ENCODE data around the gene BMPER.

The BMPER gene

GRCh38 chr7:33952824-33953223, 47.5 kb downstream of the BMPER start:
- no peaks in the 10 kb centered on the region for H3K36me3 ChIP-seq (ENCODE audit: low read length)
- H3K27ac ChIP-seq (ENCODE audit: low read depth, low read length), result no peak overlapping the region
- TF ChIP-seq, protein P1, sequence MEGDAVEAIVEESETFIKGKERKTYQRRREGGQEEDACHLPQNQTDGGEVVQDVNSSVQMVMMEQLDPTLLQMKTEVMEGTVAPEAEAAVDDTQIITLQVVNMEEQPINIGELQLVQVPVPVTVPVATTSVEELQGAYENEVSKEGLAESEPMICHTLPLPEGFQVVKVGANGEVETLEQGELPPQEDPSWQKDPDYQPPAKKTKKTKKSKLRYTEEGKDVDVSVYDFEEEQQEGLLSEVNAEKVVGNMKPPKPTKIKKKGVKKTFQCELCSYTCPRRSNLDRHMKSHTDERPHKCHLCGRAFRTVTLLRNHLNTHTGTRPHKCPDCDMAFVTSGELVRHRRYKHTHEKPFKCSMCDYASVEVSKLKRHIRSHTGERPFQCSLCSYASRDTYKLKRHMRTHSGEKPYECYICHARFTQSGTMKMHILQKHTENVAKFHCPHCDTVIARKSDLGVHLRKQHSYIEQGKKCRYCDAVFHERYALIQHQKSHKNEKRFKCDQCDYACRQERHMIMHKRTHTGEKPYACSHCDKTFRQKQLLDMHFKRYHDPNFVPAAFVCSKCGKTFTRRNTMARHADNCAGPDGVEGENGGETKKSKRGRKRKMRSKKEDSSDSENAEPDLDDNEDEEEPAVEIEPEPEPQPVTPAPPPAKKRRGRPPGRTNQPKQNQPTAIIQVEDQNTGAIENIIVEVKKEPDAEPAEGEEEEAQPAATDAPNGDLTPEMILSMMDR (IDR thresholded peaks at IDR 0.05; ENCODE audit: insufficient read depth, low read length, poor library complexity, severe bottlenecking), result no peak
- no peak for TF ChIP-seq EZH2phosphoT487 (conservative IDR thresholded peaks at IDR 0.05; ENCODE audit: low read length)
- H3K79me2 ChIP-seq (ENCODE audit: insufficient read depth, low read length), result no peaks in the 10 kb centered on the region
- H3K27me3 ChIP-seq (ENCODE audit: low read length), result no peaks in the 10 kb centered on the region
- 0 out of 2 replicates have a peak, but pooled peaks cover 4% of the 10 kb centered on the region for H3K9me3 ChIP-seq (ENCODE audit: insufficient read depth, low read length)
- H3K9ac ChIP-seq (ENCODE audit: low read length), result no peak overlapping the region
- H3K9me2 ChIP-seq (replicated peaks; ENCODE audit: insufficient read depth, low read length), result no peaks in the 10 kb centered on the region
- no peaks in the 10 kb centered on the region for H4K20me1 ChIP-seq (ENCODE audit: low read depth, low read length)
- H3F3A ChIP-seq (ENCODE audit: insufficient read depth), result no peaks in the 10 kb centered on the region
- no peak overlapping the region for H3K4me3 ChIP-seq (ENCODE audit: insufficient read depth, low read length, poor library complexity, severe bottlenecking)
- H3K4me2 ChIP-seq (ENCODE audit: low read depth, low read length, poor library complexity, severe bottlenecking), result no peak overlapping the region
- no peak overlapping the region for H2AFZ ChIP-seq (ENCODE audit: low read depth, low read length, severe bottlenecking)

- no peaks in the 10 kb centered on the region for H3K79me2 ChIP-seq (ENCODE audit: insufficient read depth, low read length)
- H4K20me1 ChIP-seq (ENCODE audit: low read depth, low read length), result no peaks in the 10 kb centered on the region
- H3K36me3 ChIP-seq (ENCODE audit: low read length), result no peaks in the 10 kb centered on the region
- H3K9me2 ChIP-seq (replicated peaks; ENCODE audit: insufficient read depth, low read length), result no peaks in the 10 kb centered on the region
- no peak overlapping the region for H3K27ac ChIP-seq (ENCODE audit: low read depth, low read length)
- H3K9me3 ChIP-seq (ENCODE audit: insufficient read depth, low read length), result no peaks in the 10 kb centered on the region
- H3K4me3 ChIP-seq (ENCODE audit: insufficient read depth, low read length, poor library complexity, severe bottlenecking), result no peak overlapping the region
- H3K27me3 ChIP-seq (ENCODE audit: low read length), result no peaks in the 10 kb centered on the region
- no peak overlapping the region for H2AFZ ChIP-seq (ENCODE audit: low read depth, low read length, severe bottlenecking)
- H3K9ac ChIP-seq (ENCODE audit: low read length), result no peak overlapping the region
- H3F3A ChIP-seq (ENCODE audit: insufficient read depth), result no peaks in the 10 kb centered on the region
- TF ChIP-seq, protein P1 (IDR thresholded peaks at IDR 0.05; ENCODE audit: insufficient read depth, low read length, poor library complexity, severe bottlenecking), result no peak
- TF ChIP-seq EZH2phosphoT487 (conservative IDR thresholded peaks at IDR 0.05; ENCODE audit: low read length), result no peak
- H3K4me2 ChIP-seq (ENCODE audit: low read depth, low read length, poor library complexity, severe bottlenecking), result no peak overlapping the region
Observed at GRCh38 chr7:33958104-33958503, 52.8 kb downstream of the BMPER start.

DNA sequence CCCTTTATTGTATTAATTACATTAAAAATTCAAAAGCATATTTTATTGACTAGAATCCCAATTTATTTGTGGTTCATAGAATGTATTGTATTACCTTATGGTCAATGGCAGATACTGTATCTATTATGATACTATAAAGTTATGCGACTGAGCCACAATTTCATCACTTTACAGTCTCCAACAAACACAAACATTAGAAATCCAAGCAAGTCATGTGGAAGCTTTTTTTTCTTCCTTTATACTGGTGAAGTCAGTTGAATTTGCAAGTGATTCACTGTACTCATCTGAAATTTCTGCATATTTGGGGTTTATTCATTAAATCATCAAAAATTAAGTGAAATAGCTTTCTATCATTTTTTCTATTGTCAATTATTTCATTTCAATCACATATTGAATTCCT, 54.3 kb downstream of the BMPER start:
- Histone ChIP-seq H3K36me3 (ENCODE audit: low read length) (no peaks in the 10 kb centered on the region), H3K27ac (ENCODE audit: low read depth, low read length) (no peak overlapping the region), H3K9me2 (replicated peaks; ENCODE audit: insufficient read depth, low read length) (no peaks in the 10 kb centered on the region), H3K27me3 (ENCODE audit: low read length) (no peaks in the 10 kb centered on the region), H3K9ac (ENCODE audit: low read length) (no peak overlapping the region), H3K79me2 (ENCODE audit: insufficient read depth, low read length) (no peaks in the 10 kb centered on the region), H3K9me3 (ENCODE audit: insufficient read depth, low read length) (no peaks in the 10 kb centered on the region), H3K4me2 (ENCODE audit: low read depth, low read length, poor library complexity, severe bottlenecking) (no peak overlapping the region), H3F3A (ENCODE audit: insufficient read depth) (no peaks in the 10 kb centered on the region), H3K4me3 (ENCODE audit: insufficient read depth, low read length, poor library complexity, severe bottlenecking) (no peak overlapping the region), H2AFZ (ENCODE audit: low read depth, low read length, severe bottlenecking) (no peak overlapping the region), H4K20me1 (ENCODE audit: low read depth, low read length) (no peaks in the 10 kb centered on the region)
- TF ChIP-seq EZH2phosphoT487 (conservative IDR thresholded peaks at IDR 0.05; ENCODE audit: low read length), result no peak
- TF ChIP-seq, protein P1 (IDR thresholded peaks at IDR 0.05; ENCODE audit: insufficient read depth, low read length, poor library complexity, severe bottlenecking), result no peak
